B cell (primary cell): ENCODE data around the gene XYLT1. TPM values are rescaled to one million over a fixed set of nuclear protein-coding genes. Genes with fewer than 3 reads are reported as not detected.
A peak's percentile ranks its signal among the peaks of the same experiment; 100 is the strongest.

Source experiments
- ATAC-seq: fragments of 200-7000 bp; cut with Tn5 transposase; one replicate; pipeline ENCODE4 v1.10.0; 2021; ENCODE audit warnings: low read depth, mild to moderate bottlenecking, moderate number of reproducible peaks, moderate library complexity
- CTCF ChIA-PET: fragments of 350-600 bp; sonication (Branson Sonifier 250); formaldehyde crosslinking; loops from one replicate; lab custom pipeline; 2021; ENCODE audit warnings: antibody characterized with exemption, inconsistent platforms; lab: Charles Lee
- POLR2A ChIA-PET: fragments of 350-600 bp; sonication (Branson Sonifier 250); formaldehyde crosslinking; loops from one replicate; lab custom pipeline; 2021; ENCODE audit warnings: antibody characterized with exemption; lab: Charles Lee
- DNase-seq: peaks from one replicate; pipeline ENCODE4 v3.0.0; 2013
- H2AFZ ChIP-seq: 2 replicates; pipeline ENCODE4 v1.6.1; 2012; ENCODE audit warnings: mild to moderate bottlenecking, low read depth, low read length; ENCODE audit not compliant: insufficient read depth, poor library complexity, severe bottlenecking
- H3K27ac ChIP-seq, 2 donors: 1 replicate in 1 of 2; 2 replicates in 1 of 2; pipeline ENCODE4 v1.5.1; 2012 to 2013; ENCODE audit warnings: low read length in 2 of 2, mild to moderate bottlenecking in 2 of 2, moderate library complexity in 1 of 2
- H3K27me3 ChIP-seq, 4 experiments: fragments of 200-600 bp in 1 of 4; sonication (generic) in 1 of 4; replicated peaks in 1 of 4; 1 replicate in 2 of 4; 2 replicates in 2 of 4; pipeline versions ENCODE4 v1.6.1 to v1.7.0; 2013 to 2016; ENCODE audit warnings: low read length in 3 of 4, mild to moderate bottlenecking in 2 of 4, mixed read lengths in 1 of 4, moderate library complexity in 1 of 4; ENCODE audit not compliant: insufficient read depth in 4 of 4, control insufficient read depth in 3 of 4; ENCODE audit errors: control extremely low read depth in 1 of 4
- H3K36me3 ChIP-seq, 2 experiments: replicated peaks in 1 of 2; 1 replicate in 1 of 2; 2 replicates in 1 of 2; pipeline versions ENCODE4 v1.6.1 to v1.7.1; 2013; ENCODE audit warnings: low read length in 1 of 2; ENCODE audit not compliant: insufficient read depth in 2 of 2, control insufficient read depth in 1 of 2; ENCODE audit errors: control extremely low read depth in 1 of 2, extremely low read depth in 1 of 2
- H3K4me1 ChIP-seq, 2 donors: fragments of 200-600 bp in 1 of 2; sonication (generic) in 1 of 2; 1 replicate in 1 of 2; 2 replicates in 1 of 2; pipeline versions ENCODE4 v1.5.1 to v1.6.1; 2013 to 2017; ENCODE audit warnings: low read length in 2 of 2; ENCODE audit not compliant: control insufficient read depth in 2 of 2, insufficient read depth in 2 of 2
- H3K4me2 ChIP-seq: replicated peaks from 2 replicates; pipeline ENCODE3; 2012; ENCODE audit warnings: mild to moderate bottlenecking, low read depth, low read length; ENCODE audit not compliant: poor library complexity, severe bottlenecking
- H3K4me3 ChIP-seq, 5 experiments: fragments of 200-600 bp in 1 of 5; sonication (generic) in 1 of 5; 1 replicate in 3 of 5; 2 replicates in 2 of 5; pipeline versions ENCODE4 v1.5.1 to v1.7.0; 2011 to 2016; ENCODE audit warnings: low read length in 4 of 5, mild to moderate bottlenecking in 4 of 5, low read depth in 2 of 5, control low read depth in 1 of 5, moderate library complexity in 1 of 5; ENCODE audit not compliant: insufficient read depth in 1 of 5; ENCODE audit errors: control extremely low read depth in 1 of 5, extremely low read depth in 1 of 5
- H3K79me2 ChIP-seq: fragments of 200-600 bp; sonication (generic); one replicate; pipeline ENCODE4 v1.6.0; 2016; ENCODE audit warnings: low read length; ENCODE audit not compliant: control insufficient read depth, insufficient read depth
- H3K9ac ChIP-seq: fragments of 200-600 bp; sonication (generic); 2 replicates; pipeline ENCODE4 v1.6.1; 2017; ENCODE audit warnings: mild to moderate bottlenecking, low read length, moderate library complexity
- H3K9me3 ChIP-seq, 3 donors: one replicate each; pipeline versions ENCODE4 v1.6.1 to v1.7.1; 2013; ENCODE audit warnings: low read length in 2 of 3; ENCODE audit not compliant: control insufficient read depth in 2 of 3, insufficient read depth in 1 of 3; ENCODE audit errors: control extremely low read depth in 1 of 3
- H4K20me1 ChIP-seq: 2 replicates; pipeline ENCODE4 v1.6.0; 2012; ENCODE audit warnings: mild to moderate bottlenecking, low read length; ENCODE audit not compliant: insufficient read depth, control insufficient read depth, poor library complexity, severe bottlenecking
- H3K27ac Mint-ChIP-seq: one replicate; pipeline ENCODE4 v1.8.0; 2021; ENCODE audit warnings: mixed read lengths
- H3K27me3 Mint-ChIP-seq: one replicate; pipeline ENCODE4 v1.8.0; 2021; ENCODE audit warnings: mixed read lengths
- H3K4me1 Mint-ChIP-seq: one replicate; pipeline ENCODE4 v1.8.0; 2021; ENCODE audit warnings: mixed read lengths
- H3K4me3 Mint-ChIP-seq: one replicate; pipeline ENCODE4 v1.8.0; 2021; ENCODE audit warnings: mixed read lengths
- H3K9me3 Mint-ChIP-seq: one replicate; pipeline ENCODE4 v1.8.0; 2022; ENCODE audit warnings: mixed read lengths; ENCODE audit not compliant: insufficient read depth
- EZH2 ChIP-seq: IDR thresholded peaks from 2 replicates; pipeline ENCODE4 v1.6.1; 2012; ENCODE audit warnings: borderline replicate concordance, low read depth, mild to moderate bottlenecking, moderate library complexity, low read length; ENCODE audit not compliant: insufficient read depth, poor library complexity, severe bottlenecking
- WGBS: methylation state at CpG from one replicate; pipeline ENCODE4 v1.1.5; 2013; ENCODE audit warnings: missing lambda C conversion rate; ENCODE audit not compliant: insufficient coverage; 5-methylcytosine and 5-hydroxymethylcytosine counted together
- intact Hi-C: fragments of 100-400 bp; cut with micrococcal nuclease; formaldehyde crosslinking; loops from one replicate; pipeline ENCODE4 v1.10.0; 2022
- polyA plus RNA-seq: library from polyadenylated mRNA; depleted of rRNA; stranded (reverse); fragments of >200 nt; gene quantifications from 2 replicates; pipeline ENCODE4 v1.2.3, GENCODE V29; 2012
- total RNA-seq, 2 donors: library from RNA; stranded (reverse); fragments of 120-200 nt in 1 of 2; gene quantifications; 1 replicate in 1 of 2; 2 replicates in 1 of 2; pipeline versions ENCODE4 v1.2.3 to v1.2.4, GENCODE V29; 2013 to 2022
- TF ChIP-seq, protein P1 (sequence below): fragments of 200-600 bp; IDR thresholded peaks from one replicate; pipeline ENCODE4 v1.8.0; 2022; ENCODE audit warnings: antibody characterized with exemption, mild to moderate bottlenecking

XYLT1 gene
- total and polyA plus RNA-seq, 2 donors (not counting 1 experiment from before 2014, with no cell fraction given) = 8.7 to 59.6 TPM

DNA sequence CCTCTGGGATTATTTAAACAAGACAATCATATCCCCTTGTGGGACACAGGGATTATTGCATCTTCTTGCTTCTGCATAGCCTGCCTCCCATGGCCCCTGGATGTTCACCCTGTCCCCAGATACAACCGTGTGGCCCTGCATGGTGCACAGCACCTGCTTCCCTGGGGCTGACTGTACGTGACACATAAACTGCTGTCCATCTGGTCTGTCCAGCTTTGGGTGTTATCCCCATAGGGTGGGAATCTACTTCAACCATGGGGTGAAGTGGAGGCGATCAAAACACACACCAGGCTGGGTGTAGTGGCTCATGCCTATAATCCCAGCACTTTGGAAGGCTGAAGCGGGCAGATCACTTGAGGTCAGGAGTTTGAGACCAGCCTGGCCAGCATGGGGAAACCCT is 138.8 kb downstream of the XYLT1 start:
- H2AFZ ChIP-seq = no peak overlapping the region
- DNase-seq = no peak
- no peak for TF ChIP-seq EZH2
- TF ChIP-seq, protein P1, sequence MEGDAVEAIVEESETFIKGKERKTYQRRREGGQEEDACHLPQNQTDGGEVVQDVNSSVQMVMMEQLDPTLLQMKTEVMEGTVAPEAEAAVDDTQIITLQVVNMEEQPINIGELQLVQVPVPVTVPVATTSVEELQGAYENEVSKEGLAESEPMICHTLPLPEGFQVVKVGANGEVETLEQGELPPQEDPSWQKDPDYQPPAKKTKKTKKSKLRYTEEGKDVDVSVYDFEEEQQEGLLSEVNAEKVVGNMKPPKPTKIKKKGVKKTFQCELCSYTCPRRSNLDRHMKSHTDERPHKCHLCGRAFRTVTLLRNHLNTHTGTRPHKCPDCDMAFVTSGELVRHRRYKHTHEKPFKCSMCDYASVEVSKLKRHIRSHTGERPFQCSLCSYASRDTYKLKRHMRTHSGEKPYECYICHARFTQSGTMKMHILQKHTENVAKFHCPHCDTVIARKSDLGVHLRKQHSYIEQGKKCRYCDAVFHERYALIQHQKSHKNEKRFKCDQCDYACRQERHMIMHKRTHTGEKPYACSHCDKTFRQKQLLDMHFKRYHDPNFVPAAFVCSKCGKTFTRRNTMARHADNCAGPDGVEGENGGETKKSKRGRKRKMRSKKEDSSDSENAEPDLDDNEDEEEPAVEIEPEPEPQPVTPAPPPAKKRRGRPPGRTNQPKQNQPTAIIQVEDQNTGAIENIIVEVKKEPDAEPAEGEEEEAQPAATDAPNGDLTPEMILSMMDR = no peak
- no peak for ATAC-seq
- H3K9ac ChIP-seq = no peak overlapping the region
- Mint-ChIP-seq H3K4me1 (peaks cover 21% of the 10 kb centered on the region), H3K27me3 (no peaks in the 10 kb centered on the region), H3K9me3 (no peaks in the 10 kb centered on the region), H3K27ac (peak overlapping the region; percentile 20), H3K4me3 (no peak overlapping the region)
- peaks cover 0 to 7% of the 10 kb centered on the region in 2 experiments for H3K36me3 ChIP-seq
- H3K4me2 ChIP-seq = no peak overlapping the region
- H3K79me2 ChIP-seq = peaks cover 62% of the 10 kb centered on the region
- no peaks in the 10 kb centered on the region for H3K9me3 ChIP-seq
- no peak overlapping the region for H3K27ac ChIP-seq
- WGBS = 97% methylated on average over 4 of the region's 4 CpGs
- no peaks in the 10 kb centered on the region for H3K4me1 ChIP-seq
- H3K27me3 ChIP-seq = no peaks in the 10 kb centered on the region
- peaks cover 7% of the 10 kb centered on the region for H4K20me1 ChIP-seq
- H3K4me3 ChIP-seq = no peak overlapping the region
- ChIA-PET CTCF (no interaction called here), POLR2A (interaction anchor here (0.5 kb wide), 1 partner anchor 37 kb away, joined by 5 read pairs; no protein-coding TSS in a partner anchor)
- intact Hi-C loops = no loop called here

- H3K4me3 Mint-ChIP-seq = no peak overlapping the region
- intact Hi-C loops = no loop called here
- H3K9ac ChIP-seq = no peak overlapping the region
- no peaks in the 10 kb centered on the region for H3K9me3 ChIP-seq
- ATAC-seq (no peak), DNase-seq (no peak)
- no peak overlapping the region for H3K27ac Mint-ChIP-seq
- H3K4me1 ChIP-seq = no peaks in the 10 kb centered on the region
- no peak overlapping the region for H3K4me2 ChIP-seq
- H3K27me3 ChIP-seq = no peaks in the 10 kb centered on the region
- ChIA-PET POLR2A (no interaction called here), CTCF (no interaction called here)
- peaks cover 24% of the 10 kb centered on the region for H3K4me1 Mint-ChIP-seq
- TF ChIP-seq EZH2 = no peak
- TF ChIP-seq, protein P1 = no peak
- 76% methylated on average over 6 of the region's 10 CpGs for WGBS
- H2AFZ ChIP-seq = no peak overlapping the region
- peaks cover 7% of the 10 kb centered on the region for H4K20me1 ChIP-seq
- peaks cover 0 to 3% of the 10 kb centered on the region in 2 experiments for H3K36me3 ChIP-seq
- peaks cover 70% of the 10 kb centered on the region for H3K79me2 ChIP-seq
- no peaks in the 10 kb centered on the region for H3K27me3 Mint-ChIP-seq
- H3K9me3 Mint-ChIP-seq = no peaks in the 10 kb centered on the region
- no peak overlapping the region for H3K4me3 ChIP-seq
- no peak overlapping the region for H3K27ac ChIP-seq
Observed at GRCh38 chr16:17331071-17331607, 139.6 kb downstream of the XYLT1 start.
